NCI-H82 (cell line): Measurements from ENCODE around the gene MED19.
"Not testable (repeated sequence)": the region's sequence is repeated elsewhere in the genome, so short reads cannot be mapped to it uniquely, and the experiment has no call there.

ENCODE experiments used
- DNase-seq: peaks from one replicate; lab custom pipeline; 2025; lab: John Stamatoyannopoulos, UW

The MED19 gene

DNA sequence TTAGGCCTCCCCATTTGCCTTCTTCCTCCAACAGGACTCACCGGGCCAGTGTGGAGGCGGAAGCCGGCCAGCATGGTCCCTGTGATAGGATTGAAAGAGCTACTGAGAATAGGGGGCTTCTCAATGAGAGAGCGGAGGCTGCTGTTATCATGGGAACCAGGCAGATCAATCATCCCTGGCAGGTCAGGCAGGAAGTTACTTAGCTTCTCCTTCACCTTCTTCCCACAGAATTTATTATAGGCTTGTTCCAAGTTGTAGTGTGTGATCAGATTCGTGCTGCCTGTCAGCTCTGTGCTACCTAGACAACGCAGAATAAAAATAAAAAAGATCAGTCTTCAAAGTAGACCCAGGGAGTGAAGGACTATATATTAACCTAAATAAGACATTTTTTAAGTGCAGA, 7.1 kb downstream of the MED19 start:
- DNase-seq, result no peak

- no peak for DNase-seq
Observed at GRCh38 chr11:57703341-57703740, 8.7 kb downstream of the MED19 start.

DNA sequence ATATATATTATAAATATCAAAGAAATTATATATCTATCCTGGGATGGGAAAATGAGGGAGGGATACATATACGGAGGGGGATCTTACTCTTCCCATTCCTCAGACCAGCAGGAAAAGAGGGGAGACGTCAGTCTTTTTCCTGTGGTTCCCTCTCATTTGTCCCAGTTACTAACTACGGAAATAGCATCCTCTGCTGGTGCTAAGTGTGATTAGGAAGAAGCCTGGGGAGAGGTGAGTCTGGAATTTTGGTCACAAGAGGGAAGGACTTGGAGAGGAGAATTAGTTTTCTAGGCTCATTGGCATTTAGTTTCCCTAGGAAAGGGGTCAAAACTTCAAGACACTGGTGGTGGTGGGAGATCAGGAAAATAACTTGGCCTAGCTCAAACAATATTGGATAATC, 11.6 kb downstream of the MED19 start:
- DNase-seq, result peak; percentile 37

GRCh38 chr11:57699813-57700212, 12.2 kb downstream of the MED19 start:
- DNase-seq, result no peak

GRCh38 chr11:57698843-57699365, 13.1 kb downstream of the MED19 start:
- DNase-seq, result no peak

GRCh38 chr11:57690474-57690873, 21.5 kb downstream of the MED19 start:
- DNase-seq, result not testable (repeated sequence)

GRCh38 chr11:57681168-57681567, 30.8 kb downstream of the MED19 start:
- peak; percentile 88 for DNase-seq

- peak; percentile 36 for DNase-seq
Observed at GRCh38 chr11:57680552-57680874, 31.5 kb downstream of the MED19 start.

DNA sequence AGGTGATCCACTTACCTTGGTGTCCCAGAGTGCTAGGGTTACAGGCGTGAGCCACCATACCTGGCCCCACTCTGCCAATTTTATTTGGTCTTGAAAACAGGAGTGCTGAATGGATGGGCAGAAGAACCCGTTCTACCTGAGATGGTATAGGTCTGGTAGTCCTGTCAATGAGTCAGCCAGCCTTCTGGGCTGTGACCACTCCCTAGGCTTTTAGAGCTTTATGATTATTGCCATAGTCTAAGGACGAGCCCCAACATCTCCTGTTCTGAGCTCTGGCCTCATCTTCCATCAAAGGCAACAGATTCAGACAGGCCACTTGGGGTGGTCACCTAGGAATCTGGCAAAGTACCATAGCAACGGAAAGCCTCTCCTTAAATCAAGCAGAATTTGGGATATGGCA, 32.6 kb downstream of the MED19 start:
- DNase-seq, result no peak

DNA sequence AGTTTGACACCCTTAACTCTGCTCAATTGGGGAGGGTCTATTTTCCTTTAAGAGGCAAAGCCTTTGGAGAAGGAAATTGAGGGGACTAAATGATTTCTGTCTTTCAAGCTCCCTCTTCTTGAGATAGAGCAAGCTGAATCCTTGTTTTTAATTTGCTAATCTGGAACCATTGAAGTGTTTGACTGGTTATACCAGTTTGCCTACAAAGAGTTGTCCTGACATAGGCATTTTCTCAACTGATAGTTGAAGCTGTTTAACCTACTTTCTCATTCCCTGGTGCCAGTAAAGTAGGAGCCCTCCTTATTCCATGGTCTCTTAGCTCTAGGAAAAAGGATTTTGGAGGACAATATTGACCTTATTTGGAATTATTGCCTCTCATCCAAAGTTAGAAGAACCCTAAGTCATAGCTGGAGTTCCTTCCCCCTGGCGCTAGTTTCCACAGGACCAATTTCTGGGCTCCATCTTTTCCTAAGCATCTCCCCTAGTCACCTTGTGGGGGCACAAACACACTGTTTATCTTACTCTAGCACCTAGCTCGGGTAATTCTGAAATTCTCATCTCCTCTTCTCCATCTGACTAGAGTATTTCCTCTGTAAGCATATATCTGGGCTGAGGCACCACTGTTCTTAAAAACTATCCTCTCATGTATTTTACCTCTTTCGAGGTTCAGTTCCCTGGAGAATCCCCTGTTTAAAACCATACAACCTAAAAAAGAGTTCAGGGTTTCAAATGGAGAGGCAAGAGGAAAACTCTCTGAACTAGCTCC, 36.7 kb downstream of the MED19 start:
- DNase-seq, result no peak

GRCh38 chr11:57674251-57674650, 37.8 kb downstream of the MED19 start:
- DNase-seq, result no peak

DNA sequence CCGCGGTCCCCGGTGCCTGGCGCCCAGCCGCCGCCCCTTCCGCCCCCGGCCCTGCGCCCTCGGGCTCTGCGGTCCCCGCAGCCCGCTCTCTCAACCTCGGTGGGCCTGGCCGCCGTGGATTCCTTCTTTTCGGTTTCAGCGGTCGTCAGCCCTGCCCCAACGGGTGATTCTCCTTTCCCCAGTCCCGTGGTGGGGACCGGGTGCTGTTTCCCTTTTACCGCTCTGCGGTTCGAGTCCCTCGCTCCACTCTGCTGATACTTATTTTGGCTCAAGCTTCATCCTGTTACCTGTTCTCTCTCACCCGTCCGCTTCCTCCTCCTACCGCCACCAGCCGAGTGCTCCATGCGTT, 43.6 kb downstream of the MED19 start:
- no peak for DNase-seq

GRCh38 chr11:57667736-57668433, 44.1 kb downstream of the MED19 start, which contains the start of gene ZDHHC5:
TSS of gene ZDHHC5 (plus strand) at chr11:57668114. CDS start at chr11:57673091, 4,977 bp downstream.
- DNase-seq, result peak; percentile 98

GRCh38 chr11:57667117-57667735, 44.8 kb downstream of the MED19 start:
- peak; percentile 98 for DNase-seq

GRCh38 chr11:57663975-57664374, 48.0 kb downstream of the MED19 start:
- no peak for DNase-seq

DNA sequence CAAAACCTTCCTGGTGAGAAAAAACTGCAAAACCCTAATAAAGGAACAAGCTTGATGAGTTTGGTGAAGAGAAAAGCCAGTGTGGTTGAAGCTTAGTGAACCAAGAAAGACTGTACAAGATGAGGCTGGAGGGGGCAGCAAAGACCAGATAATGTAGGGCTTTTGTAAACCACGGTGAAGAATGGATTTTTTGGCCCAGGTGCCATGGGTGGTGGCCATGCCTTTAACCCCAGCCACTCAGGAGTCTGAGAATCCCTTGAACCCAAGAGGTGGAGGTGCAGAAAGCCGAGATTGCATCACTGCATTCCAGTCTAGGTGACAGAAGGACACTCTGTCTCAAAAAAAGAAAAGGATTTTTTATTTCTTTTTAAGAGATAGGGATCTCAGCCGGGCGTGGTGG, 49.1 kb downstream of the MED19 start:
- DNase-seq, result peak; percentile 39

DNA sequence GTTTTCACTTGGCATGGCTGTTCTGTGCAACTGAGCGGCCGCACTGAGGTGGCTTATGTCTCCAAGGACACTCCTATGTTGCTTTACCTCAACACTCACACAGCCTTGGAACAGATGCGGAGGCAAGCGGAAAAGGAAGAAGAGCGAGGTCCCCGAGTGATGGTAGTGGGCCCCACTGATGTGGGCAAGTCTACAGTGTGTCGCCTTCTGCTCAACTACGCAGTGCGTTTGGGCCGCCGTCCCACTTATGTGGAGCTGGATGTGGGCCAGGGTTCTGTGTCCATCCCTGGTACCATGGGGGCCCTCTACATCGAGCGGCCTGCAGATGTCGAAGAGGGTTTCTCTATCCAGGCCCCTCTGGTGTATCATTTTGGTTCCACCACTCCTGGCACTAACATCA, 52.3 kb downstream of the MED19 start:
- DNase-seq, result no peak

DNA sequence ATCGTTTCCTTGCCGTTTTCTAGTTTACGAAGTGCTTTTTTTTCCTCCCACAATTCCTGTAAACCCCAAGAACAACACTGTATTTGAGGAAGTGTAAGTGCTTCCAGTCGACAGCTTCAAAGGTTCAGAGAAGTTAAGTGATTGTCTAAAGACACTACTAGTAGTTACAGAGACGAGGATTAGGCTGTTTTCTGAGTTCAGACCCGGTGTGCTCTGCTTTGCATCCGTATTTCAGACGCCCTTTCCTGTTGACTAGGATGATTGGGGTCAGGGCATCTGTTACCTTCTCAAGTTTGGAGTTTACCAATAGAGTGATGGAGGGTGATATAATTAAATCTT, 54.0 kb downstream of the MED19 start:
- DNase-seq, result no peak

- DNase-seq, result peak; percentile 99
Observed at GRCh38 chr11:57657194-57658022, 54.6 kb downstream of the MED19 start, which contains the start of gene CLP1. TSS of gene CLP1 (plus strand) at chr11:57657762. CDS start at chr11:57659477, 1,715 bp downstream.

DNA sequence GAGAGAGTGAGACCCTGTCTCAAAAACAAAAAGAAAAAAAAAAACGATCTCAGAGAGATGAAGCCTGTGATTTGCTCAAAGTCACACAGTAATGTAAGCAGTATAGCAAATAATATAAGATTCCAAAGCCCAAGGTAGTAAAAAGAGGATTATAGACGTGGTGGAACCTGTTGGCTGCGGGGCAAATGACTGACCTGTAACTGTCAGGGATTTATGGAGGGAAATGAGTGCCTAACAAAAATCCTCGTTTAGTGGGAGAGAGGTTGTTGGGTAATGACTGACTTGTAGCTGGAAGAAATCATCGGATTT, 55.2 kb downstream of the MED19 start:
- no peak for DNase-seq
